Measurements from ENCODE around the gene CXCL9.

Gene CXCL9

GRCh38 chr4:76011700-76012387, 4.5 kb upstream of the CXCL9 start:
- no peak overlapping the region for H3K4me3 ChIP-seq (ENCODE audit: low read length)
- H3K27me3 ChIP-seq (ENCODE audit: insufficient read depth, low read length, poor library complexity), result no peaks in the 10 kb centered on the region
- no CpG with 5 or more reads among the region's 13 CpGs for WGBS (ENCODE audit: extremely low coverage, insufficient coverage, low lambda C conversion rate)
- H2AK5ac ChIP-seq (ENCODE audit: low read length), result no peak overlapping the region
- H3K56ac ChIP-seq (ENCODE audit: low read length), result no peak overlapping the region
- H3K18ac ChIP-seq (ENCODE audit: low read length), result peak overlapping the region; percentile 24
- DNase-seq, result no peak
- H3K4me2 ChIP-seq (ENCODE audit: low read length), result no peak overlapping the region
- no peaks in the 10 kb centered on the region for H3K4me1 ChIP-seq (ENCODE audit: control insufficient read depth, low read depth, low read length)
- H3K79me1 ChIP-seq (ENCODE audit: low read length), result no peaks in the 10 kb centered on the region
- H3K23ac ChIP-seq (ENCODE audit: low read length), result no peak overlapping the region
- H2BK5ac ChIP-seq (ENCODE audit: low read length), result no peak overlapping the region
- no peak overlapping the region for H4K5ac ChIP-seq (ENCODE audit: low read length)
- H4K8ac ChIP-seq (ENCODE audit: low read depth, low read length), result no peak overlapping the region
- no peak overlapping the region for H3K27ac ChIP-seq (ENCODE audit: low read depth, low read length)
- H2BK120ac ChIP-seq (ENCODE audit: low read depth, low read length), result no peak overlapping the region
- no peak overlapping the region for H3K9ac ChIP-seq (ENCODE audit: low read length)
- H2BK15ac ChIP-seq (replicated peaks; ENCODE audit: low read depth), result no peak overlapping the region
- no peak overlapping the region for H3K4ac ChIP-seq (ENCODE audit: low read depth, low read length)
- H3K36me3 ChIP-seq (ENCODE audit: control insufficient read depth, insufficient read depth, low read length), result no peaks in the 10 kb centered on the region
- H3K79me2 ChIP-seq (ENCODE audit: control insufficient read depth, insufficient read depth, low read length), result no peaks in the 10 kb centered on the region

GRCh38 chr4:76011018-76011670, 3.8 kb upstream of the CXCL9 start:
- WGBS (ENCODE audit: extremely low coverage, insufficient coverage, low lambda C conversion rate), result no CpG with 5 or more reads among the region's 31 CpGs
- Histone ChIP-seq H3K56ac (ENCODE audit: low read length) (no peak overlapping the region), H4K5ac (ENCODE audit: low read length) (no peak overlapping the region), H2BK15ac (replicated peaks; ENCODE audit: low read depth) (no peak overlapping the region), H3K23ac (ENCODE audit: low read length) (no peak overlapping the region), H3K27me3 (ENCODE audit: insufficient read depth, low read length, poor library complexity) (no peaks in the 10 kb centered on the region), H3K79me2 (ENCODE audit: control insufficient read depth, insufficient read depth, low read length) (no peaks in the 10 kb centered on the region), H3K4me1 (ENCODE audit: control insufficient read depth, low read depth, low read length) (no peaks in the 10 kb centered on the region), H3K4me3 (ENCODE audit: low read length) (no peak overlapping the region), H3K27ac (ENCODE audit: low read depth, low read length) (no peak overlapping the region), H3K36me3 (ENCODE audit: control insufficient read depth, insufficient read depth, low read length) (no peaks in the 10 kb centered on the region), H3K4me2 (ENCODE audit: low read length) (no peak overlapping the region), H3K18ac (ENCODE audit: low read length) (no peak overlapping the region), H3K4ac (ENCODE audit: low read depth, low read length) (no peak overlapping the region), H4K8ac (ENCODE audit: low read depth, low read length) (no peak overlapping the region), H3K79me1 (ENCODE audit: low read length) (no peaks in the 10 kb centered on the region), H2BK5ac (ENCODE audit: low read length) (no peak overlapping the region), H3K9ac (ENCODE audit: low read length) (no peak overlapping the region), H2AK5ac (ENCODE audit: low read length) (no peak overlapping the region), H2BK120ac (ENCODE audit: low read depth, low read length) (no peak overlapping the region)
- no peak for DNase-seq

GRCh38 chr4:76010576-76010975, 3.3 kb upstream of the CXCL9 start:
- Histone ChIP-seq H4K5ac (ENCODE audit: low read length) (no peak overlapping the region), H3K36me3 (ENCODE audit: control insufficient read depth, insufficient read depth, low read length) (no peaks in the 10 kb centered on the region), H4K8ac (ENCODE audit: low read depth, low read length) (no peak overlapping the region)

GRCh38 chr4:76009311-76009710, 2.0 kb upstream of the CXCL9 start:
- no CpG with 5 or more reads among the region's 5 CpGs for WGBS (ENCODE audit: extremely low coverage, insufficient coverage, low lambda C conversion rate)
- Histone ChIP-seq H2BK120ac (ENCODE audit: low read depth, low read length) (no peak overlapping the region), H3K23ac (ENCODE audit: low read length) (no peak overlapping the region), H3K4ac (ENCODE audit: low read depth, low read length) (no peak overlapping the region), H2AK5ac (ENCODE audit: low read length) (no peak overlapping the region), H3K27me3 (ENCODE audit: insufficient read depth, low read length, poor library complexity) (no peaks in the 10 kb centered on the region), H3K79me1 (ENCODE audit: low read length) (no peaks in the 10 kb centered on the region), H3K4me3 (ENCODE audit: low read length) (no peak overlapping the region), H3K4me1 (ENCODE audit: control insufficient read depth, low read depth, low read length) (no peaks in the 10 kb centered on the region), H4K5ac (ENCODE audit: low read length) (no peak overlapping the region), H3K56ac (ENCODE audit: low read length) (no peak overlapping the region), H3K18ac (ENCODE audit: low read length) (no peak overlapping the region), H4K8ac (ENCODE audit: low read depth, low read length) (no peak overlapping the region), H3K4me2 (ENCODE audit: low read length) (no peak overlapping the region), H2BK5ac (ENCODE audit: low read length) (no peak overlapping the region), H2BK15ac (replicated peaks; ENCODE audit: low read depth) (no peak overlapping the region), H3K9ac (ENCODE audit: low read length) (no peak overlapping the region), H3K36me3 (ENCODE audit: control insufficient read depth, insufficient read depth, low read length) (no peaks in the 10 kb centered on the region), H3K27ac (ENCODE audit: low read depth, low read length) (no peak overlapping the region), H3K79me2 (ENCODE audit: control insufficient read depth, insufficient read depth, low read length) (no peaks in the 10 kb centered on the region)
- DNase-seq, result no peak

More at GRCh38 chr4:76010576-76010975, 3.3 kb upstream of the CXCL9 start:
- Histone ChIP-seq H3K27ac (ENCODE audit: low read depth, low read length) (no peak overlapping the region), H2BK5ac (ENCODE audit: low read length) (no peak overlapping the region), H2AK5ac (ENCODE audit: low read length) (no peak overlapping the region), H3K18ac (ENCODE audit: low read length) (no peak overlapping the region), H3K79me2 (ENCODE audit: control insufficient read depth, insufficient read depth, low read length) (no peaks in the 10 kb centered on the region), H3K23ac (ENCODE audit: low read length) (no peak overlapping the region), H3K27me3 (ENCODE audit: insufficient read depth, low read length, poor library complexity) (no peaks in the 10 kb centered on the region), H2BK120ac (ENCODE audit: low read depth, low read length) (no peak overlapping the region), H3K9ac (ENCODE audit: low read length) (no peak overlapping the region), H2BK15ac (replicated peaks; ENCODE audit: low read depth) (no peak overlapping the region), H3K4me1 (ENCODE audit: control insufficient read depth, low read depth, low read length) (no peaks in the 10 kb centered on the region), H3K4ac (ENCODE audit: low read depth, low read length) (no peak overlapping the region), H3K79me1 (ENCODE audit: low read length) (no peaks in the 10 kb centered on the region), H3K56ac (ENCODE audit: low read length) (no peak overlapping the region), H3K4me3 (ENCODE audit: low read length) (no peak overlapping the region), H3K4me2 (ENCODE audit: low read length) (no peak overlapping the region)
- no peak for DNase-seq
- no CpG with 5 or more reads among the region's 13 CpGs for WGBS (ENCODE audit: extremely low coverage, insufficient coverage, low lambda C conversion rate)

GRCh38 chr4:76003620-76004019, 3.7 kb downstream of the CXCL9 start:
- WGBS (ENCODE audit: extremely low coverage, insufficient coverage, low lambda C conversion rate), result no CpG with 5 or more reads among the region's 3 CpGs
- no peak overlapping the region for H4K8ac ChIP-seq (ENCODE audit: low read depth, low read length)
- no peak overlapping the region for H3K27ac ChIP-seq (ENCODE audit: low read depth, low read length)
- no peaks in the 10 kb centered on the region for H3K36me3 ChIP-seq (ENCODE audit: control insufficient read depth, insufficient read depth, low read length)
- H2BK15ac ChIP-seq (replicated peaks; ENCODE audit: low read depth), result no peak overlapping the region
- H3K27me3 ChIP-seq (ENCODE audit: insufficient read depth, low read length, poor library complexity), result no peaks in the 10 kb centered on the region
- H3K79me2 ChIP-seq (ENCODE audit: control insufficient read depth, insufficient read depth, low read length), result no peaks in the 10 kb centered on the region
- no peak overlapping the region for H4K5ac ChIP-seq (ENCODE audit: low read length)
- no peak overlapping the region for H2BK5ac ChIP-seq (ENCODE audit: low read length)
- H3K4ac ChIP-seq (ENCODE audit: low read depth, low read length), result no peak overlapping the region
- H3K18ac ChIP-seq (ENCODE audit: low read length), result no peak overlapping the region
- H3K4me1 ChIP-seq (ENCODE audit: control insufficient read depth, low read depth, low read length), result no peaks in the 10 kb centered on the region
- H2BK120ac ChIP-seq (ENCODE audit: low read depth, low read length), result no peak overlapping the region
- no peak overlapping the region for H3K4me2 ChIP-seq (ENCODE audit: low read length)
- no peak overlapping the region for H3K4me3 ChIP-seq (ENCODE audit: low read length)
- no peaks in the 10 kb centered on the region for H3K79me1 ChIP-seq (ENCODE audit: low read length)
- no peak for DNase-seq
- H3K56ac ChIP-seq (ENCODE audit: low read length), result no peak overlapping the region
- H3K23ac ChIP-seq (ENCODE audit: low read length), result no peak overlapping the region
- H3K9ac ChIP-seq (ENCODE audit: low read length), result no peak overlapping the region
- H2AK5ac ChIP-seq (ENCODE audit: low read length), result no peak overlapping the region
